ENCODE results near the gene DLGAP1. TPM values are rescaled to one million over a fixed set of nuclear protein-coding genes. Genes with fewer than 3 reads are reported as not detected.

DLGAP1 gene
- total RNA-seq, 1 donor from 2014 or later, result 13.6 TPM

DNA sequence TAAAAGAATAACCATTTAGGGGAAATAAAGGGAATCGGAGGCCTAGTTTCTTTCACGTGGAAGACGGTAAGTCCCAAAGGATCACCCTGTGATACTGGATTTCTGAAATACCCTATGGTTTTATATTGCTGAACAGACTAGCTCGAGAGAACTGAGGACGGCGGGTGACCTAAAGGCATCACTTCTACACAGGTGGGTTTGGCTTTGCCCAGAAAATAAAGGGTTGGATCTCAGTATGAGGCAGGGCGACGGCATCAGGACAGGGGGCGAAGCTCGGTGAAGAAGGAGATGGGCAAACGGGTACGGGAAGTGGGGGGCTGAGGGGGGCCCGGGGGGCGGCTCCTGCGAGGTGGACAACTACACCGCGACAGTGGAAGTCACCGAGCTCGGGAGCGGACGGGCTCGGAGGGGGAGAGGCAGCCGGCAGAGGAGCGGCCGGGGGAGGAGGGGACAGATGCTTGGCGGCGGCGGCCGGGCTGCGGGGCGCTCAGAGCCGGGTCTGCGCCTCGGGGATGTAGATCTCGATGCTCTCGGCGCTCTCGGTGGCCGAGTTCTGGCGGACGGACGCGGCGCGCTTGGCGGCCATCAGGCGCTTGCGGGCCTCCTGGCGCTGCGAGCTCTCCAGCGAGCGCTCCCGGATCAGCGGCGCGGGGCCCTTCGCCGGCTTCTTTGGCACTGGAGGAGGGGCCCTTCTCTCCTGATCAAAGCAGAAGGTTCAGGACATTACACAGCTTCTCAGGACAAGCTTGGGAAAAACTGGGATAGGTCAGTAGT, 956.2 kb downstream of the DLGAP1 start:
- no peaks in the 10 kb centered on the region for H3K36me3 Mint-ChIP-seq (ENCODE audit: unreplicated experiment)
- H3K4me3 Mint-ChIP-seq (ENCODE audit: unreplicated experiment), result peak overlapping the region; percentile 87
- DNase-seq, result peak; percentile 80
- H3K4me1 Mint-ChIP-seq (ENCODE audit: low read depth, unreplicated experiment), result peaks cover 11% of the 10 kb centered on the region
- H3K27ac Mint-ChIP-seq (ENCODE audit: unreplicated experiment), result peak overlapping the region; percentile 46
- no peak for TF ChIP-seq CTCF (IDR thresholded peaks at IDR 0.05; ENCODE audit: partially characterized antibody, unreplicated experiment)
- peaks cover 2% of the 10 kb centered on the region for H3K9me3 Mint-ChIP-seq (ENCODE audit: unreplicated experiment)
- H3K27me3 Mint-ChIP-seq (ENCODE audit: unreplicated experiment), result no peaks in the 10 kb centered on the region

- Mint-ChIP-seq H3K27ac (ENCODE audit: unreplicated experiment) (no peak overlapping the region), H3K4me1 (ENCODE audit: low read depth, unreplicated experiment) (peaks cover 11% of the 10 kb centered on the region), H3K36me3 (ENCODE audit: unreplicated experiment) (no peaks in the 10 kb centered on the region), H3K9me3 (ENCODE audit: unreplicated experiment) (peaks cover 2% of the 10 kb centered on the region), H3K4me3 (ENCODE audit: unreplicated experiment) (no peak overlapping the region), H3K27me3 (ENCODE audit: unreplicated experiment) (peaks cover 2% of the 10 kb centered on the region)
- TF ChIP-seq CTCF (IDR thresholded peaks at IDR 0.05; ENCODE audit: partially characterized antibody, unreplicated experiment), result no peak
- no peak for DNase-seq
These were observed 959.2 kb downstream of the DLGAP1 start for GRCh38 chr18:3495691-3496430.

DNA sequence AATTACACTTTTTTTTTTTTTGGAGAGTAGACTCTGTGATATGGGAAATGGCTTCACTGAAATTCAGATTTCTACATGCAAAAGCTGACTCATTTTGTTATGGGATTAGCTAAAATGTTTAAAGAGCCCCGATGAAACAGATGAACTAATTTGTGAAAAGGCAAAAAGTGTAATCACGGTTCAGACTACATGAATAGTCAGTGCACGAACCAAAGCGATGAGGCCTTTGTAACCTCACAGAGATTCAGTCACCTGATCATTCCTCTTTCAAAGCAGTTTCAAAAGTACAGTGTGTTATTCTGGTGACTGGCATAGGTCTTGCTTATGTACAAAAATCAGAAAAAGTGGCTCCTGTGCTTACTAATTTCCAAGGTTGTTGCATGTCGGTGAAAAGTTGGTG, 960.5 kb downstream of the DLGAP1 start:
- peaks cover 3% of the 10 kb centered on the region for H3K9me3 Mint-ChIP-seq (ENCODE audit: unreplicated experiment)
- no peaks in the 10 kb centered on the region for H3K36me3 Mint-ChIP-seq (ENCODE audit: unreplicated experiment)
- no peak for DNase-seq
- no peak overlapping the region for H3K4me3 Mint-ChIP-seq (ENCODE audit: unreplicated experiment)
- H3K27ac Mint-ChIP-seq (ENCODE audit: unreplicated experiment), result no peak overlapping the region
- no peak for TF ChIP-seq CTCF (IDR thresholded peaks at IDR 0.05; ENCODE audit: partially characterized antibody, unreplicated experiment)
- peaks cover 5% of the 10 kb centered on the region for H3K4me1 Mint-ChIP-seq (ENCODE audit: low read depth, unreplicated experiment)
- H3K27me3 Mint-ChIP-seq (ENCODE audit: unreplicated experiment), result peaks cover 2% of the 10 kb centered on the region

DNA sequence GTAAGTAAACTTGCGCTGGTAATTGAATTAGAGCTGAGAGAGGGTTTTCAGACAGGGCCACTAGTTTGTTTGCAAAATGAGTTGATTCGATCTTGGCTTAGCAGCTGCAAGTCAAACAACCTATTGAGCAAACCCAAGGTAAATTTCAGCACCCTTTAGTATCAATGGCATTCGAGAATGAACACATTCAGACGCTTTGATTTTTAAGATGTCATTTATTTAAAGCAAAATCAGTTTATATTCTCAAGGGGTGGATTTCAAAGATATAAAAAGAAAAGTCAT, 960.9 kb downstream of the DLGAP1 start:
- Mint-ChIP-seq H3K4me1 (ENCODE audit: low read depth, unreplicated experiment) (peaks cover 3% of the 10 kb centered on the region), H3K9me3 (ENCODE audit: unreplicated experiment) (peaks cover 1% of the 10 kb centered on the region), H3K4me3 (ENCODE audit: unreplicated experiment) (no peak overlapping the region), H3K27ac (ENCODE audit: unreplicated experiment) (no peak overlapping the region), H3K36me3 (ENCODE audit: unreplicated experiment) (no peaks in the 10 kb centered on the region), H3K27me3 (ENCODE audit: unreplicated experiment) (peaks cover 2% of the 10 kb centered on the region)
- no peak for TF ChIP-seq CTCF (IDR thresholded peaks at IDR 0.05; ENCODE audit: partially characterized antibody, unreplicated experiment)
- no peak for DNase-seq
